Mononuclear cell (primary cell): ENCODE results near the gene NDC1. TPM values are rescaled to one million over a fixed set of nuclear protein-coding genes. Genes with fewer than 3 reads are reported as not detected.
"Not testable (repeated sequence)": the region's sequence is repeated elsewhere in the genome, so short reads cannot be mapped to it uniquely, and the experiment has no call there.

Experiments used
- H3K27me3 ChIP-seq: 2 replicates; pipeline ENCODE4 v1.6.0; 2011; ENCODE audit warnings: low read length, control low read depth; ENCODE audit not compliant: insufficient read depth
- H3K4me1 ChIP-seq: 2 replicates; pipeline ENCODE4 v1.5.1; 2011; ENCODE audit warnings: mild to moderate bottlenecking, low read length, control low read depth; ENCODE audit not compliant: insufficient read depth
- H3K4me3 ChIP-seq: 2 replicates; pipeline ENCODE4 v1.5.1; 2011; ENCODE audit warnings: mild to moderate bottlenecking, low read length, moderate library complexity
- H3K9me3 ChIP-seq: 2 replicates; pipeline ENCODE4 v1.5.1; 2011; ENCODE audit warnings: low read depth, mild to moderate bottlenecking, control low read depth, low read length
- total RNA-seq: library from RNA; depleted of rRNA; stranded (reverse); fragments of >200 nt; gene quantifications from one replicate; pipeline ENCODE4 v1.2.3, GENCODE V29; 2012

The NDC1 gene
- total RNA-seq, 1 donor: 6.6 TPM

DNA sequence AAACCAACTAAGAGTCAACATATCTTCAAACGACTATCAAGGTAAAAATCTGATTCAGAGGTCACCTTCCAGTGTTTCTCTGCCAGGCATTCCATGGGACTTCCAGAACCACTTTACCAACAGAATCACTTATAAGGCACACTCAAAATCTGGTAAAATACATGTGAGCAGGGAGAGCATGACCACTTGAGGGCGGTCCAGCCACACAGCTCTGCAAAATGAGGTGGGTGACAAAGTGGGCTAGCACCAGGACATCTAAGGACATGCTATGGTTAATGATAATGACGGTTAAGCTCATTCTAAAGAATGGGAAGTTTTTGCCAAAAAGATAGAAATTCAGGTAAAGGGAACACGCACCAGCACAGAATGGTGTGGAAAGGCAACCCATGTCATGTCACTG lies 74.6 kb downstream of the NDC1 start:
- no peaks in the 10 kb centered on the region for H3K27me3 ChIP-seq
- no peak overlapping the region for H3K4me3 ChIP-seq

DNA sequence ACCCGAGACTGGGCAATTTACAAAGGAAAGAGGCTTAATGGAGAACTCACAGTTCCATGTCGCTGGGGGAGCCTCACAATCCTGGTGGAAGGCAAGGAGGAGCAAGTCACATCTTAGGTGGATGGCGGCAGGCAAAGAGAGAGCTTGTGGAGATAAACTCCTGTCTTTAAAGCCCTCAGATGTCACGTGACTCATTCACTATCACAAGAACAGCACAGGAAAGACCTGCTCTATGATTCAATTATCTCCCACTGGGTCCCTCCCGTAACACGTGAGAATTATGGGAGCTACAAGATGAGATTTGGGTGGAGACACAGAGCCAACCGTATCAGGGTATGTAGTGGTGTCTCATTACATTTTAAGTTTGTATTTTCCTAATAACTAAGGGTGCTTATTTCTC lies 77.6 kb downstream of the NDC1 start:
- not testable (repeated sequence) for H3K4me1 ChIP-seq, H3K9me3 ChIP-seq, H3K27me3 ChIP-seq, H3K4me3 ChIP-seq

More for the DNA sequence above, 74.6 kb downstream of the NDC1 start:
- no peaks in the 10 kb centered on the region for H3K9me3 ChIP-seq
- no peaks in the 10 kb centered on the region for H3K4me1 ChIP-seq

DNA sequence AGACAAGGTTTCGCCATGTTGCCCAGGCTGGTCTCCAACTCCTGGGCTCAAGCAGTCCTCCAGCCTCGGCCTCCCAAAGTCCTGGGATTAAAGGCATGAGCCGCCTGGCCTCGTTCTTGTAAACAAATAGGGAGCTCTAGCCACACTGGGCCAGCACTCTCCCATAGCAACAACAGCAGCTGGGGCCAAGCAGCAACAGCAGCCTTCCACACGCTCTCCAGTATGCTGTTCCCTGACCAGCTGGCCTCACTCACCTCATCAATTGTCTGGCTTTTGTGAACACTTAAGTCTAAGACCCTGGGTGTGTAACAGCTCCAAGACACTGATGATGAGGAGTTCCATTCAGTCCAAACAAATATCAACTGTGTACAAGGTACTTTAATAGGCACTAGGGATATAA lies 82.2 kb downstream of the NDC1 start:
- no peaks in the 10 kb centered on the region for H3K9me3 ChIP-seq
- no peaks in the 10 kb centered on the region for H3K27me3 ChIP-seq
- H3K4me1 ChIP-seq: no peaks in the 10 kb centered on the region
- H3K4me3 ChIP-seq: no peak overlapping the region

DNA sequence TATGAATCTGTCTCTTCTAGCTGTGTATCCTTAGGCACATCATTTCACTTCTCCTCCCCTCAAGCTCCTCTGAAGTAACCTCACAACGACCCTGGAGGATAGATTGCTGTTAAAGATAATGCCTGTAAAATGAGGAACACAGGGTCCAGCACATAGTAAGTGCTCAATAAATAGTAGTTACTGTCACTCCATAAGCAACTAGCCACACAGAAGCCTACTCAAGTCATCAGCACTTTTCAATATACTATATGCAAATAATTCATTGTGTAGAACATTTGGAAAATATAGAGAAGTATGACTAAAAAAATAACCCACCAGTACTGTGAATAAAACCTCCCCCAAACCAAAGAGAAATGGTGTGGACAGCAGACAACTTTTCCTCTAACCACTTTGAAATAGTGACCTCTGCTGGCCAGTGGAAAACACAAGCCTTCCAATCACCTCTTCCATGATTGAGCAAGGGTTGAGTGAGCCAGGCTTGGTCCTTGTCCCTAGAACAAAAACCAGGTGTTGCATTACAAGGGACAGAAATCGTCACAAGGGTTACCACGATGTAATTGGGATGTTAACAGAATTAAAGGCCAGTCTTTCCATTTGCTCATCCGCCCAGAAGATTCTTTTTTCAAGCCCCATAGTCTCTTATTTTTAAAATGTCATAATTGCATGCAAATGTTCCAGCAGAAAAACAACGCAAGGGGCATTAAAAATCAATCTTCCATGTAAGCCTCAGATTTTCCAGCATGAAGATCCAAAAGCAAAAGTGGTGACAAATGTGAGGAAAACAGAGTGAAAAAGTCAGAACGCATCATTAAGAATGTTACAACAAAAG lies 83.4 kb downstream of the NDC1 start:
- no peaks in the 10 kb centered on the region for H3K27me3 ChIP-seq
- no peak overlapping the region for H3K4me3 ChIP-seq
- H3K9me3 ChIP-seq: no peaks in the 10 kb centered on the region
- H3K4me1 ChIP-seq: no peaks in the 10 kb centered on the region

DNA sequence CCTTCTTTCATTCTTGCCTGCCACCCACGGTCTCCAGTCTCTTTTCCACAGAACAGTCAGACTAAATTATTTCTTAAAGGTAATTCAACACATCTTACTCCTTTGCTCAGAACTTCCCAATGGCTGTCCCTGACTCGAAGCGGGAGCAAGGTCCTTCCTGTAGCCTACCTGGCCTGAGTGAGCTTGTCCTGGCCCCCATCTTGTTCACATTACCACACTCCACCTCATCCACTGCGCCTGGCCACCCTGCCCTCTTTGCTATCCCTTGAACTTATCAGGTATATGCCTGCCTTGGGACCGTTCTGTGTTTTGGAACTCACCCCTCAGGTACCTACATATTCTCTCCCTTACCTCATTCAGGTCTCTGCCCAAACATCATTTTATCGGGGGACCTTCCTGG lies 85.8 kb downstream of the NDC1 start:
- Histone ChIP-seq H3K27me3 (no peaks in the 10 kb centered on the region), H3K9me3 (no peaks in the 10 kb centered on the region), H3K4me3 (no peak overlapping the region), H3K4me1 (no peaks in the 10 kb centered on the region)

DNA sequence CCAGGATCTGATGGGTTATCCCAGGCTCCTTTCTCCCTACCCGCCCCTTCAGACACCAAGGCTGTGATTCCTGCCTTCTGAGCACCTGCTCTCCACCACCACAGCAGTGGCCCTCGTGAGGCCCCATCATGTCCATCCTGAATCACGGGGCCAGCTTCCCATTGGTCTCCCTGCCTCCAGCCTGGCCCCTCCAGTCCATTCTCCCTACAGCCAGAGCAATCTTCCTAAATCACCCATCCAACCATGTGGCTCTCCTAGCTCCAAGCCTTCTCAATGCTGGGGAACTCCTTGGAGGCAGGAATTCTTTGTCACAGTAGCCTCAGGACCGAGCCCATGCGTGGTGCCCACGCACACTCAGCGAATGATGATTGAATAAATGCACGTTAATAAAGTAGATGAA lies 90.3 kb downstream of the NDC1 start:
- H3K9me3 ChIP-seq: no peaks in the 10 kb centered on the region
- no peaks in the 10 kb centered on the region for H3K4me1 ChIP-seq
- H3K27me3 ChIP-seq: peaks cover 7% of the 10 kb centered on the region
- H3K4me3 ChIP-seq: no peak overlapping the region

DNA sequence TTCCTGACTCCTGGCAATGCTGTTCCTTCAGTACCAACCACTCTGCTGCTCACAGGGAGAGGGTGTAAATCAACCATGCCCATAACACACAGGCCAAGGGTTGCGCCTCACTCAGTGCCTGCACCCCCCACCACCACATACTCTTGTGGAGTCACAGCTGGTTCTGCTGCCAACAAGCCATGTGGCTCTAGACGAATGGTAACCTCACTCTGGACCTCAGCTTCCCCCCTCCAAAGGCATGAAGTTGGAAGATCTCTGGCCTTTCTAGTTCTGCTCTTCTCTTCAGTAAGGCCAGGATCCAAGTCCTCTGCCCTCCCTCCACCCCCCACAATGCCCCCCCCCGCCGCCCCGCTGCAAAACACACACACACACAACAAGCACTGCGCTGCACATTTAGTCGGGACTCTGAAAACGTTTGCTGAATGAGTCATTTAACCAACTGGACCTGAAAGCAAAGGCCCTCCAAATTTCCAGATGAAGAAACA lies 97.4 kb downstream of the NDC1 start:
- Histone ChIP-seq H3K4me1 (peaks cover 21% of the 10 kb centered on the region), H3K4me3 (no peak overlapping the region), H3K9me3 (no peaks in the 10 kb centered on the region), H3K27me3 (peaks cover 59% of the 10 kb centered on the region)

DNA sequence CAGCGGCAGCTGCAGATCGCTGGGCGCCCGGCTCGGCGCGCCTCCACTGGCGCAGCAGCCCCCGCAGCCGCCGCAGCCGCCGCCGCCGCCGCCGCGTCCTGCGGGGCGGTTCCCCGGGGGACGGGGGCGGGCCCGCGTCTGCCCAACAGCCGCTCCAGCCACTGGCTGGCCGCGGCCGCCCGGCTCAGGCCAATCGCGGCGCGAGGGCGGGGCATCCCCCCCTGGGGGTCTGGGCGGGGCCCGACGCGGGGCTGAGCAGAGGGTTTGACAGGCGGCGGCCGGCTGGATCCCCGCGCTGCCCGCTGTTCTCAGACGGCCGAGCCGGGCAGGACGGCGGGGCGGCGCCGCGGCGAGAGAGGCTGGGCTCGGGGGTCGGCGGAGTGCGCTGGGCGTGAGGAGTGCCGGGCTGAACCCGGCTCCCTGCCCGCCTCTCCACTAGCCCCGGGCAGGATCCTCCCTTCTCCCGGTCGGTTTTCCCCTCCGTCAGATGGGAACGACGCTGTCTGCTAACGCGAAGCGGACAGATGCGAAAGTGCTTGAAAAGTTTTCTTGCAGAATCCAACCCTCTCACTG lies 98.9 kb downstream of the NDC1 start, which contains the start of gene GLIS1:
GLIS1 (minus strand) TSS at position 56 of the 573 bp plus-strand sequence. CDS start 1,100 bp downstream, outside the sequence.
- Histone ChIP-seq H3K9me3 (no peaks in the 10 kb centered on the region), H3K4me3 (peak within 1 kb of the TSS; percentile 18), H3K4me1 (peaks cover 21% of the 10 kb centered on the region), H3K27me3 (peaks cover 64% of the 10 kb centered on the region)

DNA sequence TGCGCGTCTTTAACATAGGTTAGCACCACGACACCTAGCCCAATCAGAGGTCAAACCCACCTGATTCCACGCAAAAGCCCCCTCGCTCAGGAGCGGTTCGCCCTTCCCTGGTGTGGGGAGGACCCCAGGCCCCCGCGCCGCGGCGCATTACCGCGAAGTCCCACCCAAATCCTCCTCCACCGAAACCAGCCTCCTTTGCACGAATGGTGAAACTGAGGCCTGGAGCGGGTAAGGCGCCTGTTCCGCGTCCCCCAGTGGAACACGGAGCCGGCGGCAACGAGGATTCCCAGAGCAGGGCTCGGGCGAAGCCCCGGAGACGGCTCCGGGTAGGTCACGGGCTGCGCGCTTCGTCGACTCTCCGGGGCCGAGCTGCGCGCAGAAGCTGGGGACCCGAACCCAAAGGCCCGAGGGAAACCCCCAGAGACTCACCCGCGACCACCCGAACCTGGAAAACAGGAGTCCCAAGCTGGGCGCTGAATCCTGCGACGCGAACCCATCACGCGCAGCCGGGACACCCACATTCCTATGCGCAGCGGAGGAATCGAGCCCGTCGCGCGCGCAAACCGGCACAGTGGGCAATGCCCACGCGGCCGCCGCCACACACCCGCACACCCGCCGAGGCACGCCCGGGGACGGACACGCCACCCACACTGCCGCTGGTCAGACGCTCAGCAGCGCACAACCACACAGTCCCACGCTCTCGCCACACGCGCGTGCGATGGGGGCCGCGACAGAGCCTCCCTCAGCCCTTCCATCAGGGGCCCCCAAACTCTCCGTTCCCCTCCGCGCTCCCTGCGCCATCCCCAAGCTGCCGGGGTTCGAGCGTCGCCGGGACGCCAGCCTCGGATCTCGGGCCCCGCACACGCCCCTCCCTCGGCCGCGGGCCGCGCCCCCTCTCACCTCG lies 99.6 kb downstream of the NDC1 start:
- Histone ChIP-seq H3K27me3 (peaks cover 63% of the 10 kb centered on the region), H3K4me1 (peaks cover 21% of the 10 kb centered on the region), H3K9me3 (no peaks in the 10 kb centered on the region), H3K4me3 (peak overlapping the region; percentile 18)

DNA sequence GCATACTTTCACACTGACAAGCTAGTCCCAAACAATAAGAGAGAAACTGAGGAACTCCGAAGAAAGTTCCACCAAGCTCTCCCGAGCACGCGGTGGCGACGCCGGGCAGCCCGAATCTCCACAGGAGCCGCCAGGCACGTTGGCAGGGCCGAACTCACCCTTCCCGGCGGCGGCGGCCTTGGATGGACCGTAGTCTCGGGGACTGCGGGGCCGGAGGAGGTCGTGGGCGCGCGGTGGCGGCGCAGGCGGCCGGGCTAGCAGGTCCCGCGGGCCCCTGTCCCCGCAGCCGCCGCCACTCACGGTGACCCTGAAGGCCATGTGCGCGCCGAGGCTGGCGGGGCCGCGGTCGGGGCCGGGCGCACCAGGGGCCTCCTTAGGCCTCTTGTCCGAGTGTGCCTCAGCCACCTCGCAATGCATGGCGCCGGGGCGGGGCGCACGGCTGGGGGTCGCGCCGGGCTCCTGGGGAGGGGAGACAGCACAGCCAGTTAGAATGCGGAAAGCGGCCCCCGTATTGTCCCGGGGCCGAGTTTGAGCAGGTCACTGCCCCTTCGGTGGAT lies 100.4 kb downstream of the NDC1 start:
- no peak overlapping the region for H3K4me3 ChIP-seq
- H3K9me3 ChIP-seq: no peaks in the 10 kb centered on the region
- peaks cover 21% of the 10 kb centered on the region for H3K4me1 ChIP-seq
- peaks cover 56% of the 10 kb centered on the region for H3K27me3 ChIP-seq

DNA sequence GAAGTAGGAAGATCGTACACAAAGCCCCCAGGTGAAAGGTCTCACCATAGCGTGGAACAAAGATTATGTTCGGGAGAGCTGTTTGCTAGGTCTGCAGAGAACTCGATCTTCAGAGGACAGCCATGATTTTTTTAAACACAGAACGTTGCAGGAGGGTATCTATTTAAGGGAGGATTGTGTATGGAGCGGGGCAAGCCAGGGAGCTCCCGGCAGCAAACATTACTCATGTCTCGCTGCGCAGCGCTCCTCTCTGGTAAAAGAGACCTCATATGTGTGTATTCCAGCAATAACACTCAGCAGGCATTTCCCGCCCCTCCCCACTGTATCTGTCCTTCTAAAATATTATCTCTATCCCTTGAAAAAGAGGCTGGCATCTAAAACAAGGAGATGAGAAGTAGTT lies 101.8 kb downstream of the NDC1 start:
- Histone ChIP-seq H3K4me3 (no peak overlapping the region), H3K27me3 (peaks cover 48% of the 10 kb centered on the region), H3K9me3 (no peaks in the 10 kb centered on the region), H3K4me1 (peaks cover 21% of the 10 kb centered on the region)

DNA sequence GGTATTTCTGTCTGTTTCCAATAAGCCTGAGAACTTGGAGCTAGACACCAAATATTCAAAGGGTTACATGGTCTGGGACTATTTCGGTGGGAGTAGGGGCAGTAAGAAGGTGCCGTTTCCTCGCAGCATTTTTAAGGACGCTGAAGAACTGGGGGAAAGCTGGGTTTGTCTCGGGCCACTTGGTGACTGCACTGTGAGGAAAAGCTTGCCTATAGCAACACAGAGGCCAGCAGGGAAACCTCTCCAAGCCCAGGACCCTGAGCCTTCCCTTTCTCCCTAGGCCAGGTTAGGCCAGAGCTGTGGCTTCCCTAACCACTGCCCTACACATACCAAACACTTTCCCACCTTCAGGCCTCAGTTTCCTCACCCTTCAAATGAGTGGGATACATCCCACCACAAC lies 102.4 kb downstream of the NDC1 start:
- H3K4me1 ChIP-seq: peaks cover 21% of the 10 kb centered on the region
- peaks cover 48% of the 10 kb centered on the region for H3K27me3 ChIP-seq
- H3K4me3 ChIP-seq: no peak overlapping the region
- no peaks in the 10 kb centered on the region for H3K9me3 ChIP-seq

DNA sequence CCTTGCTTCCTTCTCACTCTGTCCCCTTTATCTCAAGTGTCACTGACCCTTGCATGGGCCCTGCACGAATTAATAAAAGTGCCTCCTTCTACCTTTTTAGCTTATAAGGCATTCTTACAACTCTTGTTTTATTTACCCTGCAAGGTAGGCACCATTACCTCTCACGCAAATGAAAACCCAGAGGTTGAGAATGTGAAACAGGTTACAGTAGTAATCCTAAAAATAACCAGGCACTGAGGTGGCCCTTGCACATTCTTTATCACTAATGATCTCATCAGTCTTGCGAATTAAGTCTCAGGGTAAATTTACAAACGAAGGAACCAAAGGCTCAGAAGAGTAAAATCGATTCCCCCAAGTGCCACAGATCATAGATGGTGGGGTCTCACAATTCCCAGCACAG lies 102.8 kb downstream of the NDC1 start:
- peaks cover 21% of the 10 kb centered on the region for H3K4me1 ChIP-seq
- no peak overlapping the region for H3K4me3 ChIP-seq
- no peaks in the 10 kb centered on the region for H3K9me3 ChIP-seq
- H3K27me3 ChIP-seq: peaks cover 44% of the 10 kb centered on the region

DNA sequence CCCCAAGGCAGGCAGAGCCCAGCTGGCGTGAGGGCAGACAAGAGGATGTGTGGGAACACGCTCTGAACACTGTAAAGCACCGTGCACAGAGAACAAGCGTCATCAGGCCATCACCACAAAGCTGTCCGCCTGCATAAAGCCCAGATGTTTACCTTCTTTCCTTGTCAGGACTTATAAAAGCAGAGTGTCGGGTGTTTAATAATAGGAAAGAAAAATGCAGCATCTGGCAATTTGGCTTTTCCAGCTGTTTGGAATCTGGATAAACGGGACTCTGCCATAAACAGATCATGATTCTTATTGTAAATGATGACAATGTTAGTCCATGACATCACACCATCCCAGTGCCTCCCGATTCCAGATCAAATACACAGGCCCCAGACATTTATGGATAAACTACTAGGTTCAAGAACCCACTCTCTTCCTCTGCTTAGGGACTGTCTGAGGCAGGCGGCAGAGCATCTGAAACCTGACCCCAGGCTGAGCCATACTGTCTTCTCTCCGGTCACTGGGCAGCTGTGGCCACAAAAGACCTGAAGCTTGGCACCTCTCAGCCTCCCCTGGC lies 103.4 kb downstream of the NDC1 start:
- H3K4me3 ChIP-seq: no peak overlapping the region
- peaks cover 39% of the 10 kb centered on the region for H3K27me3 ChIP-seq
- peaks cover 19% of the 10 kb centered on the region for H3K4me1 ChIP-seq
- H3K9me3 ChIP-seq: no peaks in the 10 kb centered on the region
